Heart left ventricle (tissue), 13 donors: ENCODE results near the gene UBL5.

Source experiments
- CTCF ChIP-seq, 12 donors: fragments of 200-600 bp; sonication (generic) in 4 of 12; IDR thresholded peaks; one replicate each; pipeline versions ENCODE4 v1.5.0 to v1.8.0; 2018 to 2022; ENCODE audit warnings: antibody characterized with exemption in 12 of 12, mild to moderate bottlenecking in 5 of 12
- POLR2A ChIP-seq, 2 donors: fragments of 450-650 bp; IDR thresholded peaks; one replicate each; pipeline ENCODE4 v1.6.1; 2017; ENCODE audit warnings: antibody characterized with exemption in 2 of 2, mild to moderate bottlenecking in 2 of 2, moderate library complexity in 2 of 2
- donor health status: ischemic (EF 13 %, LVEDD 7.1; RV severe dilation, severe dysfunction).
- donor health status: DM: no; HTN: yes; CAD: no.
- donor health status: DM: no; HTN: no; CAD: no.
- donor health status: ischemic (EF 25% LVEDD 6.9; RV normal size, moderate dysfunction).
- donor health status: ischemic (EF 25% LVEDD 5.7; RV mildly dilated, moderate dysfunction).
- donor health status: ischemic (EF 35%, LVEDD 5.7; RV mildly dilated, moderate dysfunction).
- donor health status: nonischemic (EF 11% LVEDD 7.7; RV severe dilation, severe dysfunction).
- donor health status: DM: yes; HTN: yes; CAD: no.
- donor health status: PGD.
- donor health status: ischemic (EF 29% LVEDD 5.4; RV normal size, mild dysfunction).
- donor health status: nonischemic (EF 23%, LVEDD 6.1; RV moderate dilation, normal function).

GRCh38 chr19:9839415-9839814 is 11.7 kb downstream of the UBL5 start:
- TF ChIP-seq POLR2A (IDR thresholded peaks at IDR 0.05) (no peak), CTCF (IDR thresholded peaks at IDR 0.05) (no peak)
